ENCODE data around the gene DPH3.

DPH3 gene

GRCh38 chr3:16222547-16222946 is 42.2 kb downstream of the DPH3 start:
- Histone ChIP-seq H3K4me3 (ENCODE audit: low read depth, low read length) (no peak overlapping the region), H3K4me1 (ENCODE audit: control insufficient read depth, insufficient read depth, low read length) (no peaks in the 10 kb centered on the region), H3K27ac (ENCODE audit: extremely low read depth, low read depth, low read length) (no peak overlapping the region), H3K9me3 (ENCODE audit: control insufficient read depth, insufficient read depth, low read depth, low read length) (no peaks in the 10 kb centered on the region), H3K36me3 (ENCODE audit: control insufficient read depth in 2 of 2, insufficient read depth in 1 of 2, low read length in 2 of 2) (no peaks in the 10 kb centered on the region)
- TF ChIP-seq FEZF1 (tag by site-specific recombination; IDR thresholded peaks at IDR 0.05) (no peak), KLF8 (tag by site-specific recombination; IDR thresholded peaks at IDR 0.05) (no peak), ZNF354C (tag by site-specific recombination; IDR thresholded peaks at IDR 0.05; ENCODE audit: borderline replicate concordance, low read depth) (no peak), ZNF768 (tag by site-specific recombination; IDR thresholded peaks at IDR 0.05) (no peak), KLF7 (tag by site-specific recombination; IDR thresholded peaks at IDR 0.05; ENCODE audit: borderline replicate concordance) (no peak), ZNF670 (tag by site-specific recombination; IDR thresholded peaks at IDR 0.05; ENCODE audit: low read depth) (no peak), ZNF202 (tag by site-specific recombination; IDR thresholded peaks at IDR 0.05; ENCODE audit: borderline replicate concordance) (no peak), ZNF2 (tag by site-specific recombination; IDR thresholded peaks at IDR 0.05) (no peak), BCL11B (tag by site-specific recombination; IDR thresholded peaks at IDR 0.05; ENCODE audit: low read depth) (no peak), ZNF623 (tag by site-specific recombination; IDR thresholded peaks at IDR 0.05) (no peak), SP2 (tag by site-specific recombination; IDR thresholded peaks at IDR 0.05) (no peak), ZNF791 (tag by site-specific recombination; IDR thresholded peaks at IDR 0.05) (no peak), WT1 (tag by site-specific recombination; IDR thresholded peaks at IDR 0.05) (no peak), ZNF132 (tag by site-specific recombination; IDR thresholded peaks at IDR 0.05; ENCODE audit: borderline replicate concordance) (no peak), ZFP41 (tag by site-specific recombination; IDR thresholded peaks at IDR 0.05; ENCODE audit: borderline replicate concordance) (no peak), ZNF302 (tag by site-specific recombination; IDR thresholded peaks at IDR 0.05; ENCODE audit: low read depth) (no peak), ZSCAN4 (tag by site-specific recombination; IDR thresholded peaks at IDR 0.05) (no peak), ZNF426 (tag by site-specific recombination; IDR thresholded peaks at IDR 0.05) (no peak), ZNF513 (tag by site-specific recombination; IDR thresholded peaks at IDR 0.05) (no peak)
- TF ChIP-seq, protein P1, sequence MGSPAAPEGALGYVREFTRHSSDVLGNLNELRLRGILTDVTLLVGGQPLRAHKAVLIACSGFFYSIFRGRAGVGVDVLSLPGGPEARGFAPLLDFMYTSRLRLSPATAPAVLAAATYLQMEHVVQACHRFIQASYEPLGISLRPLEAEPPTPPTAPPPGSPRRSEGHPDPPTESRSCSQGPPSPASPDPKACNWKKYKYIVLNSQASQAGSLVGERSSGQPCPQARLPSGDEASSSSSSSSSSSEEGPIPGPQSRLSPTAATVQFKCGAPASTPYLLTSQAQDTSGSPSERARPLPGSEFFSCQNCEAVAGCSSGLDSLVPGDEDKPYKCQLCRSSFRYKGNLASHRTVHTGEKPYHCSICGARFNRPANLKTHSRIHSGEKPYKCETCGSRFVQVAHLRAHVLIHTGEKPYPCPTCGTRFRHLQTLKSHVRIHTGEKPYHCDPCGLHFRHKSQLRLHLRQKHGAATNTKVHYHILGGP (tag by site-specific recombination; IDR thresholded peaks at IDR 0.05) = no peak
- ChIA-PET CTCF (no interaction called here), POLR2A (no interaction called here)

- Histone ChIP-seq H3K4me1 (ENCODE audit: control insufficient read depth, insufficient read depth, low read length) (no peaks in the 10 kb centered on the region), H3K4me3 (ENCODE audit: low read depth, low read length) (no peak overlapping the region), H3K9me3 (ENCODE audit: control insufficient read depth, insufficient read depth, low read depth, low read length) (no peaks in the 10 kb centered on the region), H3K36me3 (ENCODE audit: control insufficient read depth in 2 of 2, insufficient read depth in 1 of 2, low read length in 2 of 2) (no peaks in the 10 kb centered on the region), H3K27ac (ENCODE audit: extremely low read depth, low read depth, low read length) (no peak overlapping the region)
- ChIA-PET POLR2A (no interaction called here), CTCF (no interaction called here)
- TF ChIP-seq ZNF350 (tag by site-specific recombination; IDR thresholded peaks at IDR 0.05) (no peak), ZNF24 (tag by site-specific recombination; IDR thresholded peaks at IDR 0.05) (no peak), ZNF121 (tag by site-specific recombination; IDR thresholded peaks at IDR 0.05) (no peak), ZNF596 (tag by site-specific recombination; IDR thresholded peaks at IDR 0.05) (no peak)
These were observed 42.8 kb downstream of the DPH3 start for GRCh38 chr3:16221990-16222389.
